IMR-90 (cell line): ENCODE results near the gene ADAMTS16. TPM values are rescaled to one million over a fixed set of nuclear protein-coding genes. Genes with fewer than 3 reads are reported as not detected.

Source experiments
- ATAC-seq: fragments of 200-7000 bp; cut with Tn5 transposase; 2 replicates; pipeline ENCODE4 v1.9.1; 2020; ENCODE audit warnings: low read depth, mild to moderate bottlenecking, moderate library complexity
- BruUV-seq: library from RNA; stranded (reverse); fragments of 400-500 nt; replicated peaks from 2 replicates; lab custom pipeline; 2021; lab: Mats Ljungman, UMichigan
- CTCF ChIA-PET: fragments of 300-600 bp; formaldehyde crosslinking; extraction: SDS; loops from one replicate; lab custom pipeline; 2021; ENCODE audit warnings: antibody characterized with exemption; lab: Yijun Ruan, JAX
- POLR2A ChIA-PET: fragments of 300-600 bp; sonication (Branson Sonifier 250); formaldehyde crosslinking; loops from one replicate; lab custom pipeline; 2022; ENCODE audit warnings: antibody characterized with exemption; ENCODE audit not compliant: unreplicated experiment; lab: Charles Lee
- DNase-seq: peaks from one replicate; pipeline ENCODE4 v3.0.0; 2013
- H2AFZ ChIP-seq: replicated peaks from 2 replicates; pipeline ENCODE3; 2013; ENCODE audit warnings: low read length, mild to moderate bottlenecking; ENCODE audit not compliant: poor library complexity
- H2AK5ac ChIP-seq: 2 replicates; pipeline ENCODE4 v1.6.1; 2013; ENCODE audit warnings: low read depth, low read length, inconsistent platforms
- H2AK9ac ChIP-seq: replicated peaks from 2 replicates; pipeline ENCODE3; 2013; ENCODE audit warnings: mild to moderate bottlenecking, low read depth, low read length, moderate library complexity; ENCODE audit not compliant: poor library complexity
- H2BK120ac ChIP-seq: 2 replicates; pipeline ENCODE4 v1.6.1; 2013; ENCODE audit warnings: low read depth, low read length, inconsistent platforms
- H2BK15ac ChIP-seq: 3 replicates; pipeline ENCODE4 v1.6.1; 2013; ENCODE audit warnings: low read depth, low read length, inconsistent platforms
- H2BK20ac ChIP-seq: 2 replicates; pipeline ENCODE4 v1.6.1; 2013; ENCODE audit warnings: low read depth, mild to moderate bottlenecking, inconsistent platforms, low read length, moderate library complexity
- H2BK5ac ChIP-seq: 2 replicates; pipeline ENCODE4 v1.6.1; 2013; ENCODE audit warnings: mild to moderate bottlenecking, low read depth, low read length, inconsistent platforms; ENCODE audit not compliant: poor library complexity, severe bottlenecking
- H3K14ac ChIP-seq: replicated peaks from 2 replicates; pipeline ENCODE4 v1.6.1; 2013; ENCODE audit warnings: low read depth, low read length, inconsistent platforms
- H3K18ac ChIP-seq: 2 replicates; pipeline ENCODE4 v1.6.1; 2013; ENCODE audit warnings: low read depth, low read length, control low read depth
- H3K23ac ChIP-seq: 2 replicates; pipeline ENCODE4 v1.6.1; 2013; ENCODE audit warnings: low read depth, low read length, inconsistent platforms
- H3K27ac ChIP-seq: 2 replicates; pipeline ENCODE4 v1.5.1; 2013; ENCODE audit warnings: mild to moderate bottlenecking, control low read depth, low read length; ENCODE audit not compliant: insufficient read depth
- H3K27me3 ChIP-seq: 2 replicates; pipeline ENCODE4 v1.6.1; 2013; ENCODE audit warnings: low read length; ENCODE audit not compliant: control insufficient read depth, insufficient read depth
- H3K36me3 ChIP-seq: 2 replicates; pipeline ENCODE4 v1.6.1; 2013; ENCODE audit warnings: low read length, mixed read lengths; ENCODE audit not compliant: control insufficient read depth, insufficient read depth
- H3K4ac ChIP-seq: 2 replicates; pipeline ENCODE4 v1.6.1; 2013; ENCODE audit warnings: low read depth, low read length, inconsistent platforms
- H3K4me1 ChIP-seq: 2 replicates; pipeline ENCODE4 v1.6.1; 2013; ENCODE audit warnings: low read length, mixed read lengths; ENCODE audit not compliant: control insufficient read depth, insufficient read depth
- H3K4me2 ChIP-seq: 2 replicates; pipeline ENCODE4 v1.6.1; 2013; ENCODE audit warnings: low read depth, mild to moderate bottlenecking, control low read depth, low read length, moderate library complexity
- H3K4me3 ChIP-seq: 2 replicates; pipeline ENCODE4 v1.5.1; 2013; ENCODE audit warnings: low read depth, mild to moderate bottlenecking, control low read depth, low read length, moderate library complexity; ENCODE audit not compliant: insufficient read depth
- H3K56ac ChIP-seq: 2 replicates; pipeline ENCODE4 v1.6.1; 2013; ENCODE audit warnings: low read length, inconsistent platforms; ENCODE audit not compliant: insufficient read depth; ENCODE audit errors: extremely low read depth
- H3K79me1 ChIP-seq, 2 experiments: 2 replicates each; pipeline ENCODE4 v1.6.1; 2013; ENCODE audit warnings: low read length in 2 of 2, inconsistent platforms in 1 of 2, low read depth in 1 of 2
- H3K9ac ChIP-seq: 2 replicates; pipeline ENCODE4 v1.6.1; 2013; ENCODE audit warnings: low read depth, low read length, control low read depth
- H3K9me1 ChIP-seq: 2 replicates; pipeline ENCODE4 v1.6.1; 2013; ENCODE audit warnings: low read length, inconsistent platforms; ENCODE audit not compliant: insufficient read depth
- H3K9me3 ChIP-seq: 2 replicates; pipeline ENCODE4 v1.6.1; 2013; ENCODE audit warnings: low read length; ENCODE audit not compliant: control insufficient read depth, insufficient read depth
- H4K20me1 ChIP-seq: 2 replicates; pipeline ENCODE4 v1.6.1; 2013; ENCODE audit warnings: low read length, inconsistent platforms; ENCODE audit not compliant: insufficient read depth
- H4K5ac ChIP-seq: 2 replicates; pipeline ENCODE4 v1.6.1; 2013; ENCODE audit warnings: mild to moderate bottlenecking, low read depth, low read length, control low read depth
- H4K8ac ChIP-seq, 2 experiments: 2 replicates each; pipeline ENCODE4 v1.6.1; 2013; ENCODE audit warnings: low read depth in 2 of 2, low read length in 2 of 2, control low read depth in 1 of 2, inconsistent platforms in 1 of 2
- H4K91ac ChIP-seq: 2 replicates; pipeline ENCODE4 v1.6.1; 2013; ENCODE audit warnings: low read depth, low read length, inconsistent platforms; ENCODE audit not compliant: insufficient read depth
- CEBPB ChIP-seq: IDR thresholded peaks from 2 replicates; pipeline ENCODE4 v1.6.1; 2012; ENCODE audit warnings: low read depth, low read length, improper control_type of control experiment
- FOS ChIP-seq: fragments of 150-350 bp; IDR thresholded peaks from 2 replicates; pipeline ENCODE4 v1.6.1; 2016; ENCODE audit warnings: low read depth, low read length
- MAFK ChIP-seq: IDR thresholded peaks from 2 replicates; pipeline ENCODE4 v1.6.1; 2012; ENCODE audit warnings: low read depth, low read length, improper control_type of control experiment
- MXI1 ChIP-seq: IDR thresholded peaks from 2 replicates; pipeline ENCODE4 v1.6.1; 2012; ENCODE audit warnings: low read depth, mild to moderate bottlenecking, low read length, moderate library complexity, borderline replicate concordance
- NFE2L2 ChIP-seq: fragments of 150-350 bp; IDR thresholded peaks from 2 replicates; pipeline ENCODE4 v1.6.1; 2016; ENCODE audit warnings: low read depth, mild to moderate bottlenecking, low read length
- POLR2A ChIP-seq: IDR thresholded peaks from 2 replicates; pipeline ENCODE4 v1.6.1; 2012; ENCODE audit warnings: mild to moderate bottlenecking, low read depth, low read length
- RCOR1 ChIP-seq: IDR thresholded peaks from 2 replicates; pipeline ENCODE4 v1.6.1; 2012; ENCODE audit warnings: mild to moderate bottlenecking, low read length, improper control_type of control experiment; ENCODE audit not compliant: insufficient replicate concordance
- SMC3 ChIP-seq: fragments of 150-350 bp; IDR thresholded peaks from 2 replicates; pipeline ENCODE4 v1.6.1; 2016; ENCODE audit warnings: low read depth, mild to moderate bottlenecking, antibody characterized with exemption, low read length, moderate library complexity
- WGBS, 2 experiments: methylation state at CpG; one replicate each; pipeline versions ENCODE4 v1.1.5 to v1.1.7; 2013; ENCODE audit warnings: missing lambda C conversion rate in 2 of 2; ENCODE audit not compliant: insufficient read length in 1 of 2; ENCODE audit errors: extremely low coverage in 2 of 2; 5-methylcytosine and 5-hydroxymethylcytosine counted together
- dilution Hi-C: fragments of 300-500 bp; cut with HindIII; formaldehyde crosslinking; loops from one replicate; pipeline ENCODE4 v1.14.3; 2018; ENCODE audit warnings: low sequenced_read_pairs; ENCODE audit not compliant: unreplicated experiment
- in situ Hi-C: fragments of 300-500 bp; cut with MboI; formaldehyde crosslinking; loops from 3 replicates; pipeline ENCODE4 v1.14.3; 2019; ENCODE audit warnings: low sequenced_read_pairs, inconsistent platforms, mixed read lengths
- intact Hi-C: fragments of 100-400 bp; cut with micrococcal nuclease; formaldehyde crosslinking; loops from 2 replicates; pipeline ENCODE4 v1.10.0; 2022
- polyA plus RNA-seq, 3 experiments: library from polyadenylated mRNA; depleted of rRNA; stranded (reverse); fragments of >200 nt; gene quantifications; 2 replicates each; pipeline ENCODE4 v1.2.3, GENCODE V29; 2012; ENCODE audit warnings: low replicate concordance in 1 of 3
- total RNA-seq: library from RNA; depleted of rRNA; stranded (reverse); fragments of >200 nt; gene quantifications from 2 replicates; pipeline ENCODE4 v1.2.3, GENCODE V29; 2012
- TF ChIP-seq, protein P1 (sequence below): conservative IDR thresholded peaks from 2 replicates; pipeline ENCODE4 v1.5.1; 2012; ENCODE audit warnings: mild to moderate bottlenecking, low read depth, low read length, improper control_type of control experiment
- TF ChIP-seq, protein P2 (sequence below): fragments of 150-350 bp; IDR thresholded peaks from 2 replicates; pipeline ENCODE4 v1.6.1; 2016; ENCODE audit warnings: low read depth, mild to moderate bottlenecking, low read length, moderate library complexity, borderline replicate concordance

The ADAMTS16 gene
- total and polyA plus RNA-seq, 2 of the 4 experiments (the other 2 are of a cell fraction), result 0.09 to 0.18 TPM

DNA sequence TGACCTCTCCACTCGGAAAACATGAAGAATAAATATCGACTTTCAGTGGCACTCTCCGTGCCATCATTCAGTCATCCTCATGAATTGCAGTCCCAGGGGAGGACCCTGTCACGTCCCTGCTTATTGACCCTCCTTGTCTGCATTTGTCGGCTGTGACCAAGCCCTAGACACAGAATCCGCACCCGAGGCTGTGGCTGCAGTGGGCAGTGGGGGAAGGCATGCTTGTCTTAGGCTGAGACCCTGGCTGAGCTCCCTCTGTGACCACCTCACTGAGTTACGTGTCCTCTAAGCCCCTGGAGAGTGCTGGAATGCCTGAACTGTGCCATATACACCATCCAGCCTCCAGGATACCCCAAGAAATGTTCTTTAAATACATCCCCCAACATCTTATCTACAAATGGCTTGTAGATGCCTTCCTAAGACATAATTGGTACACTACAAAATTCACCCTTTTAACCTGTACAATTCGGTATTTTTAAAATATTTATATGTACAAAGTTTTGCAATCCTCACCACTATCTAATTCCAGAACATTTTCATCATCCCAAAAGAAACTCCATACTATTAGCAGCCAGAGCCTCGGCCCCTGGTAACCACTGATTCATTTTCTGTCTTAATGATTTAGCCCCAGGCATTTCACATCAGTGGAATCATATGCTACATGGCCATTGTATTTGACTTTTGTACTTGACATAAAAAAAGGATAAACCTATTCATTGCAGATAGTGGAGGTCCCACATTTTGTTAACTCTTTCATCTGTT is 201.6 kb downstream of the ADAMTS16 start:
- ChIA-PET POLR2A (no interaction called here), CTCF (no interaction called here)
- in situ Hi-C loops (no loop called here), intact Hi-C loops (loop anchor here (2.0 kb wide), 1 partner anchor 201 kb away; the partner anchor contains the start of gene ADAMTS16), dilution Hi-C loops (no loop called here)
- 66% methylated on average over 4 of the region's 10 CpGs; no CpG with 5 or more reads in 1 of the 2 experiments for WGBS, 2 experiments
- Histone ChIP-seq H3K56ac (no peak overlapping the region), H3K79me1 (no peaks in the 10 kb centered on the region), H3K23ac (no peak overlapping the region), H2AFZ (no peak overlapping the region), H4K91ac (no peak overlapping the region), H3K9ac (no peak overlapping the region), H3K4me1 (no peaks in the 10 kb centered on the region), H2AK5ac (no peak overlapping the region), H3K36me3 (no peaks in the 10 kb centered on the region), H2BK15ac (no peak overlapping the region), H2AK9ac (no peak overlapping the region), H2BK5ac (no peak overlapping the region), H3K4me3 (no peak overlapping the region), H3K4me2 (no peak overlapping the region), H3K14ac (no peak overlapping the region), H4K8ac (no peak overlapping the region), H3K9me3 (peaks cover 5% of the 10 kb centered on the region; the same call in 1 of the 2 replicates), H3K18ac (no peak overlapping the region), H3K9me1 (no peaks in the 10 kb centered on the region), H3K4ac (no peak overlapping the region), H2BK120ac (no peak overlapping the region), H4K5ac (no peak overlapping the region), H2BK20ac (no peak overlapping the region), H3K27me3 (no peaks in the 10 kb centered on the region), H4K20me1 (no peaks in the 10 kb centered on the region), H3K27ac (no peak overlapping the region)
- BruUV-seq, result no TSS peak
- no peak for ATAC-seq
- TF ChIP-seq, protein P1, sequence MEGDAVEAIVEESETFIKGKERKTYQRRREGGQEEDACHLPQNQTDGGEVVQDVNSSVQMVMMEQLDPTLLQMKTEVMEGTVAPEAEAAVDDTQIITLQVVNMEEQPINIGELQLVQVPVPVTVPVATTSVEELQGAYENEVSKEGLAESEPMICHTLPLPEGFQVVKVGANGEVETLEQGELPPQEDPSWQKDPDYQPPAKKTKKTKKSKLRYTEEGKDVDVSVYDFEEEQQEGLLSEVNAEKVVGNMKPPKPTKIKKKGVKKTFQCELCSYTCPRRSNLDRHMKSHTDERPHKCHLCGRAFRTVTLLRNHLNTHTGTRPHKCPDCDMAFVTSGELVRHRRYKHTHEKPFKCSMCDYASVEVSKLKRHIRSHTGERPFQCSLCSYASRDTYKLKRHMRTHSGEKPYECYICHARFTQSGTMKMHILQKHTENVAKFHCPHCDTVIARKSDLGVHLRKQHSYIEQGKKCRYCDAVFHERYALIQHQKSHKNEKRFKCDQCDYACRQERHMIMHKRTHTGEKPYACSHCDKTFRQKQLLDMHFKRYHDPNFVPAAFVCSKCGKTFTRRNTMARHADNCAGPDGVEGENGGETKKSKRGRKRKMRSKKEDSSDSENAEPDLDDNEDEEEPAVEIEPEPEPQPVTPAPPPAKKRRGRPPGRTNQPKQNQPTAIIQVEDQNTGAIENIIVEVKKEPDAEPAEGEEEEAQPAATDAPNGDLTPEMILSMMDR, result no peak
- no peak for TF ChIP-seq MXI1
- TF ChIP-seq POLR2A, result no peak
- TF ChIP-seq NFE2L2, result no peak
- TF ChIP-seq, protein P2, sequence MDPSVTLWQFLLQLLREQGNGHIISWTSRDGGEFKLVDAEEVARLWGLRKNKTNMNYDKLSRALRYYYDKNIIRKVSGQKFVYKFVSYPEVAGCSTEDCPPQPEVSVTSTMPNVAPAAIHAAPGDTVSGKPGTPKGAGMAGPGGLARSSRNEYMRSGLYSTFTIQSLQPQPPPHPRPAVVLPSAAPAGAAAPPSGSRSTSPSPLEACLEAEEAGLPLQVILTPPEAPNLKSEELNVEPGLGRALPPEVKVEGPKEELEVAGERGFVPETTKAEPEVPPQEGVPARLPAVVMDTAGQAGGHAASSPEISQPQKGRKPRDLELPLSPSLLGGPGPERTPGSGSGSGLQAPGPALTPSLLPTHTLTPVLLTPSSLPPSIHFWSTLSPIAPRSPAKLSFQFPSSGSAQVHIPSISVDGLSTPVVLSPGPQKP, result no peak
- no peak for TF ChIP-seq RCOR1
- TF ChIP-seq FOS, result no peak
- no peak for TF ChIP-seq MAFK
- no peak for TF ChIP-seq SMC3
- no peak for TF ChIP-seq CEBPB
- no peak for DNase-seq
